K562 treated with DMSO at 1 percent for 12 hours (cell line): ENCODE results near the gene TUBA4B. TPM values are rescaled to one million over a fixed set of nuclear protein-coding genes. Genes with fewer than 3 reads are reported as not detected.

Source experiments
- total RNA-seq: library from RNA; unstranded; fragments of 300-600 nt; gene quantifications from 2 replicates; pipeline ENCODE4 v1.2.3, GENCODE V29; 2022; ENCODE audit not compliant: insufficient read depth

The TUBA4B gene
- total RNA-seq, result not detected in 2 replicates

DNA sequence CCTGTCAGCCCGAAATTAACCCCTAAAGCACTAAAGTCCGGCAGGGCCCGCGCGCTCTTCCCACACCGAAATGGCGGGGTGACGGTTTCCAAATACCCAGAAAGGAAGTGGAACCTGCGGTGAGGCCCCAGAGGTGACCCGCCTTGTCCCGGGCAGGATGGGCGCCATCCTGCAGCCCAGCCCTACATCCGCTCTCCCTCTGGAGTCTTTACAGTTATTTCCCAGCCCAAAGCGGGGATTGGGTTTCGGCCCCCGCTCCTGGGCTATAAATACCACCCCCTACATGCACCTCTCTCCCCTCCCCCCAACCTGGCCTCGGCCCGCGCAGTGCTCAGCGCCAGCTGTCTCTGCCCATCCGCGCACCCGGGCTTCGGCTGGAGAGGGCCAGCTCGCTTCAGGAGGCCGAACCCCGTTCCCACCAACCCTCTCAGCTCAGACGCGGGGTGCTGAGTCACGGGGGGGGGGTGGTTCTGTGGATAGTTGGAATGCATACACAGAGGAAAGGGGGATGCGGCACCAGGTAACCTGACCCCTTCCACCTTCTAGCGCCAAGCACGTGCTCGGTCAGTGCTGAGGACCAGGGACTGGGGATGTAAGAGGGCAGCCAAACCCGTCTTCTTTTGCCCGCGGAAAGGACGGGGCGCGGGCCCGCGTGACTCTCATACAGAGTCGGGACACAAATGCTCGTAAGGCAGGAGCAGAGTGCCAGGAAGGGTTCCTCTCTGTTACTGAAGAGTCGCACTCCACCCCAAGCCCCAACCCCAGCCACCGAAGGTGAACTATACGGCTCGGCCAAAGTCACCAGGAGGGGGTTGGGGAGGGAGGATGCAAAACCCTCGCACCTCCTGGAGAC, at the start of gene TUBA4B:
TSS of gene TUBA4B (plus strand) at position 344 of the 853 bp plus-strand sequence. CDS start at position 509, 165 bp downstream.

DNA sequence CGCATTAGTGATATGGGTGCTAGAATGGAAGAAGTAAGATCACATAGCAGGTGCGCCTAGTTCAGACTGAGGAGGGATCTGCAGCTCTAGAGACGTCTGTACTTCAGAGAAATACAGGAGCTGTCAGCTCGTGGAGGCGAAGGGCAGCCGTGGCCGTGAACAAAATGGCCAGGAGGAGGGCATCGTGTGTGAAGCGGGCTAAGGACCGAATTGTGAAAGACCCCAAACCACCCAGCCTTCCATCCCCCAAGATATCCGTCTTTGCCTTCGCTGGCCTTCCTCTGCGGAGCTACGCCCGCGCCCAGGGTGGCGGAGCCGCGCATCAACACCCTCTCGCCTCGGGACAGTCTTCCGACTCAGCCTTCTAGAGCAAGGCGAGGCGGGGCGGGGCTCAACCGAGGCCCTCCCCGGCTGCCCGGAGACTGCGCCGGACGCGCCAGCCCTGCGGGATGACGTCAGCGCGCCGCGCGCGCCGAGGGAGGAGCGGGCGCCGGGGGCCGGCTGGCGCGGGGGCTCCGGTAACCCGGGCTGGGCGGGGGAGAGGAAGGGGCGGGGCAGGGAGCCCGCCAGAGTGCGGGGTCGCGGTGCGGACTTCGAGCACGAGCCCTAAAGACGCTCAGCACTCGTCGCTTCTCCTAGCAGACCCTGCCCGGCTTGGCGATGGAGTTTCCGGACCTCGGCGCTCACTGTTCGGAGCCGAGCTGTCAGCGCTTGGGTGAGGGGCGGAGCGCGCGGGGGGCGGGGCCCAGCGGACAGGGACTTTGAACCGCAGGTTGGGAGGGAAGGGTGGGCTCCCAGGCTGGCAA, 46.5 kb upstream of the TUBA4B start, which contains the start of gene ZFAND2B:
TSS of gene ZFAND2B (plus strand) at position 455 of the 806 bp plus-strand sequence. CDS start at position 661, 206 bp downstream.

DNA sequence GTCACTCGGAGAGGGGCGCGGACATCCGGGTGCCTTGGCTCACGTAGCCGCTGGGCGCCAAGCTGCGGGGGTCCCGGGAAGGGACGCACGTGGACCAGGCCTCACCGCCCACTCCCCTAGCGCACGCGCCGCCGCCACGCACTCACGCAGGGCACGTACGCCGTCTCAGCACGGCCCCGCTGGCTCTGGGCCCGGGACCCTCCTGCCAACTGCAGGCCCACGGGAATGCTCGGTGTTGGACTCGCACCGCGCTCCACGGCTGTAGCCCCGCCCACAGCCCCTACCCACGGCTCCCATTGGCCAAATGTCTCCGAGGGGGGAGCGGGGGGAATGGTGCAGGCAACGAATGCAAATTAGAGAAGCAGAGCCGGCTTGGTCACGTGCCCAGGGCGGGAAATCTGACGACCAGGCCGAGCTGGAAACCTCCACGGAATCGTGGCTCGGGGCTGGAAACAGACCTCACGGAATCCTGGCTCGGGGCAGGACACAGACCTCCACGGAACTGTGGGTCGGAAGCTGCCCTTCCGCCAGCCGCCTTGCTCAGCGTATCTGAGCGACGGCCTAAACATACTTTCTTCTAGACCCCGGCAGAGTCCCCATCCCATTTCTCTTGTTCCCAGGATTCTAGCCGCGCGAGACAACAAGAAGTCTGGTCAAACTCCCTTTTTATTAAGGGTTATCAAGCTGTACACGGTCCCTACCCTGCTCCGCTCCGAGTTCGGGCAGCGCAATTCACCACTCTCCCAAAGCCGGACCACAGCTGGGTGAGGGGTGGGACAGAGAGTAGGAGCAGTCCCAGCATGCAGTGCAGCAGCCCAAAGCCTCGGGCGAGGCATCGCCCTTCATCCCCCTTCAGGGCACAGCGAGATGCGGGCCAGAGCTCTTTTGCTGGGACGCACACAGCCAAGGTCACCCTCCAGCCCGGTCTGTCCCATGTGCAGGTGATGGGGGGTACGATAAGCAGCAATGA, 34.0 kb upstream of the TUBA4B start, which contains the start of gene ABCB6:
TSS of gene ABCB6 (minus strand) at position 227 of the 970 bp plus-strand sequence. CDS start 285 bp downstream, outside the sequence.

DNA sequence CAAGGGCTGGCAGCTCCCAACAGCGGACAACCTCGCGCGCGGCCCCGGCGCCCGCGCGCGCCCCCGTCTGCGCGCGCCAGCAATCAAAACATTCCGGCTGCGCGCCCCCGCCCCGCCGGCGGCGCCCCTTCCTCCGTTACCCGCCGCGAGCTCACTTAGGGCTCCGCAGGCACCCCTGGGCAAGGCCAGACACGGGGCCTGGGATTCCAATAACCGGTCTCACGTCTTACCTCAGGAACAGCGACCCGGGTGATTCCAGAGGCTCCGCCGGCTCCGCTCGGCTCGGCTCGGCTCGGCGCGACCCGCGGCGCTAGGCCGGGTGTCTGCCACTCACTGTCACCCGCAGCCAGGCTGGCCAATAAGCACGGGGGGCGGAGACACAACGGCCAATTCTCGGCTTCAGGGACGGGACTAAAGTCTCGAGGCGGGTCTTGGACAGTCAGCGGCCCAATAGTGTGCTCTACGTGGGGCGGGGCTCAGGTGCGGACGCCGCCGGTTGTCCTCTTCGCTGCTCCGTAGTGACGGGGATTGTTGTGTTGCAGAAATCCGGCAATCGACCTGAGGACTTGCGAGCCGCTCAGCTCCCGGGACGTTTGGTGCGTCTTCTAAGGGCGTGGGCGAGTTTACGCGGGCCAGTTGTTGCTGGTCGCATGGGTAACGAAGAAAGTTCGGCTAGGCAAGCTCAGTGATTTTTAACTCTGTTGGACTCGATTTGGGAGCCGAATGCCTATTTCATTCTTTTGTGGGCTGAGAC, 23.6 kb upstream of the TUBA4B start, which contains the start of the genes ANKZF1 and ATG9A:
TSS of gene ANKZF1 (plus strand) at position 502 of the 754 bp plus-strand sequence. CDS start 452 bp downstream, outside the sequence.
TSS of gene ATG9A (minus strand) at position 332 of the 754 bp plus-strand sequence. CDS start 1,612 bp downstream, outside the sequence.

DNA sequence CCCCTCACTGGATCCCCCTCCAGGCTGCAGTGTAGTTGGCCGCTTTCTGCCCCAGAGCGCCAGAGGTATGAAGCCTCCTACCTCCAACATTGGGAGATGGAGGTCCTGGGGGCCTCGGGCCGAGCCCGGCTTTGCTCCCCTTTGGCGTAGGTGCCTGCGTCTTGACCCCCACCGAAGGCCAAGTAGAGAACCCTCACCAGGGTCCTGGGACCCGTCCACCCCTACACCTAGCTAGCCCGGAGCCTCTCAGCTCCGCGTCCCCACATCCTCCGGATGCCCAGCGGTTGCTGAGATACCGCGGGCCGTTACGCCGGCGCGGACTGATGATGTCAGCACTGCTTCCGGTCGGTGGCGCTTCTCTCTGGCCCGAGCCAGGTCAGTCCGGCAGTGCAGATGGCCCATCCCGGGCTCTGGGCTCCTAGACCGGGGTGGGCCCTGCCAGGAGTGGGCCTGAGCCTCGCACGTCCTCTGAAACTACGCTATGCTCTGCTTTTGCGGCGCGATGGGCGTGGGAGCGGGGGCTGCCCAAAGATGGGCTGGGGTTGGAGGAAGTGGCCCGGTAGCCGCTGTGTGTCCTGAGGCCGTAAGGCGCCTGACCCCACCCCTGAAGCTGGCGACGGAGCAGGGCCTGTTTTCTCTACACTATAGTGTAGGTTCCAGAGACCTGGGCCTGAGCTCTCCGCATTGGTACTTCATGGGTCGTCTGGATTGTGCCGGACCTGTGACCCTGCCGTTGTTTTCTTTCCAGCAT, 7.7 kb upstream of the TUBA4B start, which contains the start of the genes GLB1L and STK16:
TSS of gene GLB1L (minus strand) at position 297 of the 751 bp plus-strand sequence. CDS start 1,871 bp downstream, outside the sequence.
TSS of gene STK16 (plus strand) at position 332 of the 751 bp plus-strand sequence. CDS start 521 bp downstream, outside the sequence.

DNA sequence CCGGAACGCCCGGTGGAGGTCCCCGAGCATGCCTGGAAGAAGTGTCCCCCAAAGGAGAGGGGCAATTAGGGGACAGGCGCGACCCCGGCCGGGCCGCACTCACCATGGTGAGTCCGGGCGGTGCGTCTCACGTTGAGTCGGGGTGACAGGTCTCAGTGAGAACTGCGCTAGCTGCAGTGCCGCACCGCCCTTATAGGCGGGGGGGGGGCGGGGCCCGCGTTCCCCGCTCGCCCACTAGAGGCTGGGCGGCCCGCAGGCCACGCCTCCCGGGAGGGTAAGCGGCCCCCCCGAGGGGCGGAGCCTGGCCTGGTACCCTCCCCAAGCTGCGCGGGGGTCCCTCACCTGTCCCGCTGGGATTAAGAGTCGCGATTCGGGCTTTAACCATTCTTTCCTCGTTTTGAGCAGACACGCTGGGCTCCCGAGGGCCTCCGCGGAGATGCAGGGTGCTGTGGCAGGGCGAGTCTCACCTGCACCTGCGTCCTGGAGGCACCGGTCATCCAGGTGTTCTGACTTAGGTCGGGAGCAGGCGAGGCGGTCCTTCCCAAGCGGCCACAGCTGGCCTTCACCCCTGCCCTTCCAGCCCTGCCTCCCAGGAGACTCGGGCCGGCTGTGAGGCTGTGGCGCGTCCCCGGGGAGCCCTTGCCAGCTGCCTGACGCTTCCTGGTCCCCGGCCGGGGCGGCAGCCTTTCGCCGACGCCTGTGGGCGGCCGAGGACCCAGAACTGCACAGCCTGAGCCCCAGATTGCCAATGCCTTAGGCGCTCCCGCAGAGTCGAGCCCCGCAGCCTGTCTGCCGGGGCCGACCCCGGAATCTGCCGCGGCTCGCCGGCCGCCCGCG, 928 bp downstream of the TUBA4B start, which contains the start of gene TUBA4A:
TSS of gene TUBA4A (minus strand) at position 166 of the 837 bp plus-strand sequence. CDS start at position 106, 60 bp downstream.

DNA sequence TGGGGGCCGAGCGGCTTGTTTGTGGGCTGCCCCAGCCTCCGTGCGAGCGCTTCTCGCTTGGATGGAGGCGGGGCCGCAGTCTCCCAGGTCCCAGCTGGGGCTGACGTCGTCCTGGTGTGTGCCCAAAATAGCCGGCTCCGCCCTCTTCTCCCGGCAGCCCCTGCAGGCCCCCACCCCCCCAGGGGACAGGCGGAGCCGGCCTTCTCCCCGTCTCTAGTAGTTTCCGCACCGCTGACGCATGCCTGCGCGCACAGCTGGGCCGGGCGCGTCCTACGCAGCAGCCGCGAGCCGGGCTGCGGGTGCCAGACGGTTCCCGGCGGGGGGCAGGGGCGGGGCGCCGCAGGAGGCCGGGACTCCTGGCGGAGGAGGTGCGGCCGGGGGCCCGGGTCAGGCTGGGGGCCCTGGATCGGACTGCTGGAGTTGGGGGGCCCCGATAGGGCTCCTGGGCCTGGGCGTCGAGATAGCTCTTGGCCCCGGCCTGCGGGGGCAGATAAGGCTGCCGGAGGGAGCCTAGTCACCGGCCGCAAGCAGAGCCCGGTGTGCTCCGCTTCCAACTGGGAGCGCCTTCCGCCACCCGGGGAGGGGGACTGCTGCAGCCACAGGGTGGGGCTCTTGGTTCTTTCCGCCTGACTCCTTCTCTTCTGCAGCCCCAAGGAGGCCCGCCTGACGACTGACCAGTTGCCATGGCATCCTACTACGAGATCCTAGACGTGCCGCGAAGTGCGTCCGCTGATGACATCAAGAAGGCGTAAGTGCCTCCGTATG, 26.3 kb downstream of the TUBA4B start, which contains the start of gene DNAJB2:
TSS of gene DNAJB2 (plus strand) at position 216 of the 765 bp plus-strand sequence. CDS start at position 684, 468 bp downstream.

DNA sequence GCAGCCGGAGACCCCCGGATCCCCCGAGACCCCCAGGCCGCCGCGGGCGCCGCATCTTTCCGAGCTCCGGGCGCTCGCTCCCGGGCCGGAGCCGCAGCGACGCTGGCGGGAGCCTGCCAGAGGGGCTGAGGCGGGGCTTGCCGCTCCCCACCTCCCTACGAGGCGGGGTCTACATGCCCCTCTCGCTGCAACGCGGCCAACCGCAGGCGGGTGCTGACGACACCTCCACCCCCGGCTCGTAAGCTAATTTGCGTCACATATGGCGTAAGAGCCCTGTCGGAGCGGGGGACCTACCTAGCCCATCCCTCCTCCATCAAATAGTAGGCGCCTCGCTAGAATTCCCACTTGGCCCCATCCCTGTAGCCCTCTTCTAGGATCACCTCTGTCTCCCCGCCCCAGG, 56.2 kb downstream of the TUBA4B start, which contains the start of gene PTPRN:
TSS of gene PTPRN (minus strand) at position 124 of the 400 bp plus-strand sequence. CDS start at position 55, 69 bp downstream.

Other genes with a start within 250 kb of the TUBA4B start
- not detected in 2 replicates for gene CFAP65, start 211.7 kb upstream of the TUBA4B start, total RNA-seq
- not detected in 2 replicates for gene IHH, start 192.3 kb upstream of the TUBA4B start, total RNA-seq
- 6.9 and 12.1 TPM in 2 replicates for gene NHEJ1, start 92.4 kb upstream of the TUBA4B start, total RNA-seq
- 1.5 TPM in 1 of 2 replicates, not detected in the other for gene SLC23A3, start 83.2 kb upstream of the TUBA4B start, total RNA-seq
- gene CNPPD1, start 76.3 kb upstream of the TUBA4B start, total RNA-seq, result 54.9 and 63.8 TPM in 2 replicates
- gene RETREG2, start 75.0 kb upstream of the TUBA4B start, total RNA-seq, result 22.8 and 41.0 TPM in 2 replicates
- 42.7 and 47.8 TPM in 2 replicates for gene ZFAND2B, start 46.5 kb upstream of the TUBA4B start, total RNA-seq
- gene ABCB6, start 34.3 kb upstream of the TUBA4B start, total RNA-seq, result 16.1 and 16.6 TPM in 2 replicates
- gene ATG9A, start 23.6 kb upstream of the TUBA4B start, total RNA-seq, result 17.1 and 36.5 TPM in 2 replicates
- gene ANKZF1, start 23.4 kb upstream of the TUBA4B start, total RNA-seq, result 24.2 and 34.6 TPM in 2 replicates
- gene GLB1L, start 7.8 kb upstream of the TUBA4B start, total RNA-seq, result 2.0 and 7.4 TPM in 2 replicates
- 21.3 and 23.7 TPM in 2 replicates for gene STK16, start 7.8 kb upstream of the TUBA4B start, total RNA-seq
- 69.3 and 74.9 TPM in 2 replicates for gene TUBA4A, start 675 bp downstream of the TUBA4B start, total RNA-seq
- gene DNAJB2, start 26.1 kb downstream of the TUBA4B start, total RNA-seq, result 28.4 and 29.6 TPM in 2 replicates
- not detected in 2 replicates for gene PTPRN, start 56.2 kb downstream of the TUBA4B start, total RNA-seq
- gene RESP18, start 79.5 kb downstream of the TUBA4B start, total RNA-seq, result not detected in 2 replicates
- gene DNPEP, start 134.7 kb downstream of the TUBA4B start, total RNA-seq, result 51.2 and 77.3 TPM in 2 replicates
- gene DES, start 165.1 kb downstream of the TUBA4B start, total RNA-seq, result 15.2 and 15.7 TPM in 2 replicates
- 7.1 and 13.8 TPM in 2 replicates for gene SPEG, start 181.6 kb downstream of the TUBA4B start, total RNA-seq
- 112 and 128 TPM in 2 replicates for gene GMPPA, start 245.6 kb downstream of the TUBA4B start, total RNA-seq